Activated T-cell treated with anti-CD3 and anti-CD28 coated beads, Interleukin-2, amount 50 U/mL, for 72 hours (primary cell): ENCODE measurements around the gene MSANTD3. TPM values are rescaled to one million over a fixed set of nuclear protein-coding genes. Genes with fewer than 3 reads are reported as not detected.

Source experiments
- ATAC-seq, 2 donors: fragments of 150-1000 bp; cut with Tn5 transposase; replicated peaks in 1 of 2; 2 replicates each; pipeline ENCODE4 v1.10.0; 2021; ENCODE audit warnings: moderate library complexity in 2 of 2, mild to moderate bottlenecking in 1 of 2
- DNase-seq, 2 donors: peaks; one replicate each; pipeline ENCODE4 v3.0.0; 2021 to 2022; ENCODE audit warnings: mixed read lengths in 1 of 2
- H3K27ac Mint-ChIP-seq: one replicate; pipeline ENCODE4 v1.8.0; 2022; ENCODE audit warnings: mild to moderate bottlenecking, moderate library complexity, mixed read lengths
- H3K27me3 Mint-ChIP-seq: one replicate; pipeline ENCODE4 v1.8.0; 2022; ENCODE audit warnings: low read depth, mixed read lengths
- H3K36me3 Mint-ChIP-seq, 2 donors: one replicate each; pipeline ENCODE4 v1.8.0; 2022; ENCODE audit warnings: mixed read lengths in 2 of 2, mild to moderate bottlenecking in 1 of 2; ENCODE audit not compliant: insufficient read depth in 2 of 2
- H3K4me1 Mint-ChIP-seq: one replicate; pipeline ENCODE4 v1.8.0; 2022; ENCODE audit warnings: low read depth, mixed read lengths
- H3K4me3 Mint-ChIP-seq, 2 donors: one replicate each; pipeline ENCODE4 v1.8.0; 2022; ENCODE audit warnings: mild to moderate bottlenecking in 2 of 2, mixed read lengths in 2 of 2, moderate library complexity in 2 of 2
- H3K9me3 Mint-ChIP-seq, 2 donors: one replicate each; pipeline ENCODE4 v1.8.0; 2022; ENCODE audit warnings: mixed read lengths in 2 of 2
- total RNA-seq, 2 donors: library from RNA; stranded (reverse); gene quantifications; one replicate each; pipeline ENCODE4 v1.2.3, GENCODE V29; 2022

Gene MSANTD3
- total RNA-seq, 2 donors from 2014 or later, result 15.1 to 15.9 TPM

- no peak for DNase-seq
- Mint-ChIP-seq H3K27ac (no peak overlapping the region), H3K4me3 (no peak overlapping the region), H3K4me1 (peaks cover 13% of the 10 kb centered on the region), H3K9me3 (peaks cover 0 to 2% of the 10 kb centered on the region in 2 donors), H3K27me3 (peaks cover 27% of the 10 kb centered on the region), H3K36me3 (peaks cover 0 to 1% of the 10 kb centered on the region in 2 donors)
- no peak for ATAC-seq
Observed at GRCh38 chr9:100477241-100477640, 50.3 kb downstream of the MSANTD3 start.

- DNase-seq (no peak), ATAC-seq (no peak)
- Mint-ChIP-seq H3K27ac (no peak overlapping the region), H3K36me3 (no peaks in the 10 kb centered on the region), H3K4me1 (peaks cover 8% of the 10 kb centered on the region), H3K9me3 (peaks cover 0 to 2% of the 10 kb centered on the region in 2 donors), H3K27me3 (peaks cover 22% of the 10 kb centered on the region), H3K4me3 (no peak overlapping the region)
Observed at GRCh38 chr9:100478192-100478591, 51.2 kb downstream of the MSANTD3 start.

GRCh38 chr9:100479820-100480219 is 52.9 kb downstream of the MSANTD3 start:
- Mint-ChIP-seq H3K36me3 (no peaks in the 10 kb centered on the region), H3K4me1 (no peaks in the 10 kb centered on the region), H3K4me3 (no peak overlapping the region), H3K9me3 (peaks cover 0 to 2% of the 10 kb centered on the region in 2 donors), H3K27ac (no peak overlapping the region), H3K27me3 (peaks cover 13% of the 10 kb centered on the region)
- no peak for DNase-seq
- no peak for ATAC-seq

GRCh38 chr9:100485196-100485595 is 58.3 kb downstream of the MSANTD3 start:
- ATAC-seq (no peak), DNase-seq (no peak)
- Mint-ChIP-seq H3K9me3 (no peaks in the 10 kb centered on the region), H3K4me1 (no peaks in the 10 kb centered on the region), H3K36me3 (no peaks in the 10 kb centered on the region), H3K4me3 (no peak overlapping the region), H3K27ac (no peak overlapping the region), H3K27me3 (no peaks in the 10 kb centered on the region)

- Mint-ChIP-seq H3K36me3 (no peaks in the 10 kb centered on the region), H3K4me3 (no peak overlapping the region)
Observed at GRCh38 chr9:100486479-100487176, 59.7 kb downstream of the MSANTD3 start.

GRCh38 chr9:100488177-100488576 is 61.2 kb downstream of the MSANTD3 start:
- Mint-ChIP-seq H3K4me3 (no peak overlapping the region), H3K4me1 (no peaks in the 10 kb centered on the region), H3K36me3 (no peaks in the 10 kb centered on the region), H3K27ac (no peak overlapping the region), H3K27me3 (no peaks in the 10 kb centered on the region), H3K9me3 (no peaks in the 10 kb centered on the region)
- no peak for DNase-seq
- ATAC-seq, result no peak

More at GRCh38 chr9:100486479-100487176, 59.7 kb downstream of the MSANTD3 start:
- no peaks in the 10 kb centered on the region for H3K4me1 Mint-ChIP-seq
- DNase-seq (no peak), ATAC-seq (no peak)
- H3K27ac Mint-ChIP-seq, result no peak overlapping the region
- no peaks in the 10 kb centered on the region for H3K9me3 Mint-ChIP-seq
- H3K27me3 Mint-ChIP-seq, result no peaks in the 10 kb centered on the region

- Mint-ChIP-seq H3K4me3 (no peak overlapping the region), H3K27ac (no peak overlapping the region), H3K27me3 (no peaks in the 10 kb centered on the region), H3K36me3 (no peaks in the 10 kb centered on the region), H3K4me1 (no peaks in the 10 kb centered on the region), H3K9me3 (no peaks in the 10 kb centered on the region)
- DNase-seq (no peak), ATAC-seq (no peak)
Observed at GRCh38 chr9:100489836-100490235, 62.9 kb downstream of the MSANTD3 start.

- DNase-seq, result no peak
- no peak for ATAC-seq
- no peaks in the 10 kb centered on the region for H3K9me3 Mint-ChIP-seq
- H3K4me3 Mint-ChIP-seq, result no peak overlapping the region
- no peaks in the 10 kb centered on the region for H3K36me3 Mint-ChIP-seq
- no peaks in the 10 kb centered on the region for H3K4me1 Mint-ChIP-seq
- H3K27me3 Mint-ChIP-seq, result no peaks in the 10 kb centered on the region
- no peak overlapping the region for H3K27ac Mint-ChIP-seq
Observed at GRCh38 chr9:100492952-100493351, 66.0 kb downstream of the MSANTD3 start.

- no peaks in the 10 kb centered on the region for H3K4me1 Mint-ChIP-seq
- DNase-seq (no peak), ATAC-seq (no peak)
- H3K27ac Mint-ChIP-seq, result no peak overlapping the region
- no peaks in the 10 kb centered on the region for H3K36me3 Mint-ChIP-seq
- H3K4me3 Mint-ChIP-seq, result no peak overlapping the region
- H3K9me3 Mint-ChIP-seq, result no peaks in the 10 kb centered on the region
- H3K27me3 Mint-ChIP-seq, result no peaks in the 10 kb centered on the region
Observed at GRCh38 chr9:100498592-100498991, 71.6 kb downstream of the MSANTD3 start.

- no peaks in the 10 kb centered on the region for H3K9me3 Mint-ChIP-seq
- H3K27me3 Mint-ChIP-seq, result no peaks in the 10 kb centered on the region
- no peak overlapping the region for H3K4me3 Mint-ChIP-seq
- DNase-seq (no peak), ATAC-seq (no peak)
- H3K4me1 Mint-ChIP-seq, result no peaks in the 10 kb centered on the region
- no peaks in the 10 kb centered on the region for H3K36me3 Mint-ChIP-seq
- no peak overlapping the region for H3K27ac Mint-ChIP-seq
Observed at GRCh38 chr9:100499460-100499859, 72.5 kb downstream of the MSANTD3 start.

- Mint-ChIP-seq H3K9me3 (no peaks in the 10 kb centered on the region), H3K4me1 (no peaks in the 10 kb centered on the region), H3K27me3 (no peaks in the 10 kb centered on the region), H3K27ac (no peak overlapping the region), H3K36me3 (no peaks in the 10 kb centered on the region), H3K4me3 (no peak overlapping the region)
- no peak for ATAC-seq
- no peak for DNase-seq
Observed at GRCh38 chr9:100499866-100500265, 72.9 kb downstream of the MSANTD3 start.

Other genes starting within 250 kb of the MSANTD3 start
- 10 to 100 TPM; 17.9 to 20.4 TPM for gene TEX10, start 74.2 kb upstream of the MSANTD3 start, total RNA-seq
- gene TMEFF1, start 46.0 kb downstream of the MSANTD3 start, total RNA-seq, result under 1 TPM; 0.19 to 0.50 TPM
- under 1 TPM; 0.10 to 0.19 TPM for gene CAVIN4, start 150.9 kb downstream of the MSANTD3 start, total RNA-seq